ENCODE results near the gene GART.

- TF ChIP-seq CTCF (IDR thresholded peaks at IDR 0.05) (no peak), POLR2A (IDR thresholded peaks at IDR 0.05) (no peak)
These were observed 86.1 kb downstream of the GART start for GRCh38 chr21:33455686-33456446.

Data from esophagus squamous epithelium (tissue), 4 donors.